SHP77 (cell line): ENCODE results near the gene SPNS2.

Experiments
- DNase-seq, 2 experiments: peaks; one replicate each; lab custom pipeline; 2025; lab: John Stamatoyannopoulos, UW

Gene SPNS2

GRCh38 chr17:4537451-4538235 lies 39.0 kb downstream of the SPNS2 start:
- DNase-seq = no peak

GRCh38 chr17:4538236-4539002 lies 39.7 kb downstream of the SPNS2 start:
- no peak for DNase-seq

DNA sequence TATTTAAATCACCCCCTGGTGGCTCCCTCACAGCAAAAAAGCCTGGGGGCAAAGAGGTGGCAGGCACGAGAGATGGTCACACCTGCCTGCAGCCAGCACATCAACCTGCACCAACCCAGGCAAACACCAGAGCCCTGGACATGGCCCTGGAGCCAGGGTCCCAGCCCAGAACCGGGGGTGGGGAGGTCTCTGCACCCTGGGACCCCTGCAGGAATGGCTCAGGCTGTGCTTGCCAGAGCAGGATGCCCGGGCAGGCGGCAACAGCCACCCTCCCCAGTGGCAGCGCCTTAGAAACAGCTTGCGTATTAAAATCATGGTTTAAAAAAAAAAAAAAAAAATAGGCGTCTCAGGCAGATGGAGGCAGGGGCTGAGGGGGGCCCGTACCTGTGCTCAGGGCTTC lies 40.3 kb downstream of the SPNS2 start:
- DNase-seq = no peak

DNA sequence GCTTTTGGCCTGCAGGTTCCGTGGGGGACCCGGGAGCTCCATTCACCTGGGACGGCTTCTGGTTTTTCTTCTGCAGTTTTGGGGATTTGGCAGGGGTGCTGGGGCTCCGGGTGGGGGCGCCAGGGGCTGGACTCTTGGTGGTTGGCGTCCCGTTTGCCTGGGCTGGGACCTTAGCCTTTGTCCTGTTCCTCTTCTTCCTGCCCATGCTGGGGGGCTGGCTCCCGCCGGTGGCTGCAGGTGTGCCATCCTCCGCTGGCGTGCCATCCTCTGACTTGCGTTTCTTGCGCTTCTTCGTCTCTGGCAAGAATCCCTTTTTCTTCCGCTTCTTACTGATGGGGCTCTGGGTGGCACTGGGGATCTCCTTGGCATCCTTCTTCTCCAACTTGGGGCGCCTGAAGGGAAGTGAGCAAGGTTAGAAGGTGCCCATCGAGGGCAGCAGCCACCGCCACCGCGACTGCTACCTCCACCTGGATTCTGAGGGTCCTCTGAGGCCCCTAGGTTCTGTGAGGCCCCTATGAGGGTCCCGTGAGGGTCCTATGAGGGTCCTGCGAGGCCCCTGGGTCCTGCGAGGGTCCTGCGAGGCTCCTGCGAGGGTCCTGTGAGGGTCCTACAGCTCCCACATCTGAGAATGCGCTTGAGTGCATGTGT lies 41.0 kb downstream of the SPNS2 start:
- no peak for DNase-seq

GRCh38 chr17:4540224-4540651 lies 41.6 kb downstream of the SPNS2 start:
- no peak for DNase-seq

DNA sequence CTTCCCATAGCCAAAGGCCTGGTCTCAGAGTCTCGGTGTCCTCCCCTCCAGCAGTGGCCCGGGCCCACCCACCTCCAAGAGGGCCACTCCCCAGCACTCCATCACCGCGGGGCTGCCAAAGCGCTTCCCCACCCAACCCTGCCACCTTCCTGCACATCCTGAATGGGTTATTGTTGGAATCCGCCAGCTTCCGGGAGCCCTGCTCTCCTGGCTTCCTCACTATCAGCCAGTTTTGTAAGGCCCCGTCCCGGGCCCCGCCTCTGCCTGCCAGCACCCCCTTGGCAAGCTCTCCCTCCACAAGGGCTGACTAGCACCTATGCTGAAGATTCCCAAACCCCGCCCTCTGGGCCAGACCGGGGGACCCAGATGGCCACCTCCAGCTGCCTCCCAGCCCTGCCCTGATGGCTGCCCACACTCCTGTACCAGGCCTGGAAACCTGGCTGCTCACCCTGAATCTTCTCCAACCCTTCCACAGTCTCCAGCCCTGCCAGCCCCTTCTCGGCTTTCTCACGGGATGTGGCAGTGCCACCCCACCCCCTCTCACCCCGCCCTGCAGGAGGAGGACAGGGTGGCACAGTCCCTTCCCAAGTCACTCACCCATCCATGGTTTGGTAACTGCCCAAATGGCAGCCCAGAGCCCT lies 42.1 kb downstream of the SPNS2 start:
- DNase-seq = no peak

- no peak for DNase-seq
Measured at GRCh38 chr17:4541328-4542002, 42.8 kb downstream of the SPNS2 start.

DNA sequence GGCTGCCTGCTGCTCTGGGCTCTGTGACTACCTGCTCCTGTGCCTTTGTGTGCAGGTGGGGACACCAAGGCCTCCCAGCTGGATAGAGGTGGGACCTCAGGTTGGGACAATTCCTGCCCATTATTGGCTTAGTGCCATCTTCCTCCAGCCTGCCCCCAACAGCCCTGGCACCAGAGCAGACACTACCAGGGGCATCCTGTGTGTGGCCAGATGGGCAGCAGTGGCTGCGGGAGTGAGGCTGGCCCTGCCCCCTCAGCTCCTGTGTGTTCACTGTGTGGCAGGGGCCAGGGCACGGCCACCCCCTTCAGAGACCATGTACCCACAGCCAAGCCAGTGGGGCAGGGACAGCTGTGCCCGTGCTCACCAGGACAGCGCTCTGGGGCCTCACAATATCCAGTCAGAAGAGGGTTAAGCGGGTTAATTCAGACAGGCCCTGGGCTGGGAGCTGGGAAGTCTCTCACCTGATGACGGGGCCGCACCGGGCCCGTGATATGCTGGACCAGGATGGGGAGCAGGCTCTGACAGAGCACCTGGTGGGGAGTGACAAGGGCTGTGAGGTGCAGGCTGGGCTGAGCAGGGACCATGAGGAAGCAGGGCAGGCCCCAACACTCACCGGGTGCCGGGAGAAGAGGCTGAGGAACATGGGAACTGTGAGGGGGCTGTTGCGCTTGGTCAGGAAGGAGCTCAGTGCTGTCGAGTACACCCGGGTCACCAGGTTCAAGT lies 43.5 kb downstream of the SPNS2 start:
- no peak for DNase-seq

GRCh38 chr17:4542726-4543191 lies 44.1 kb downstream of the SPNS2 start:
- DNase-seq = no peak

DNA sequence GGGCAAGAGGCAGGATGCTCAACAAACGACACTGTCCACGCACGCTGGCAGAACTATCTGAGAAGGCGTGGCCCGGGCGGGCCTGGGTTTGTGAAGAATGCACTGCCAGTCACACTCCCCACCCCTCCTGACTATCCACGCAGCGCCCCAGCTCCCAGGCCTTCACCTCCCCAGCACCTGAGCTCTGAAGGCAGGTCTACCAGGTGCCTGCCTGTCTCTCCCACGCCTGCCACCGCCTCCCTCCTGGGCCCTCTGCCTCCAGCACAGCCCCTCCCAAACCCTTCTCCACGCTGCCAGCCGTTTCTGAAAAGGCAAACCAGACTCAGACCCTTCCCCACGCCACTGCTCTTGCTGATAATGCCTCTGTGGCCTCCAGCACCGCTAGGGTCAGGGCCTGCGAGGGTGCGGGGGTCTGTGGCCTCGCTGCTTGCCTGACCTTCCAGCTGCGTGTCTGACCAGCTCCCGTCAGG lies 44.9 kb downstream of the SPNS2 start:
- DNase-seq = no peak

DNA sequence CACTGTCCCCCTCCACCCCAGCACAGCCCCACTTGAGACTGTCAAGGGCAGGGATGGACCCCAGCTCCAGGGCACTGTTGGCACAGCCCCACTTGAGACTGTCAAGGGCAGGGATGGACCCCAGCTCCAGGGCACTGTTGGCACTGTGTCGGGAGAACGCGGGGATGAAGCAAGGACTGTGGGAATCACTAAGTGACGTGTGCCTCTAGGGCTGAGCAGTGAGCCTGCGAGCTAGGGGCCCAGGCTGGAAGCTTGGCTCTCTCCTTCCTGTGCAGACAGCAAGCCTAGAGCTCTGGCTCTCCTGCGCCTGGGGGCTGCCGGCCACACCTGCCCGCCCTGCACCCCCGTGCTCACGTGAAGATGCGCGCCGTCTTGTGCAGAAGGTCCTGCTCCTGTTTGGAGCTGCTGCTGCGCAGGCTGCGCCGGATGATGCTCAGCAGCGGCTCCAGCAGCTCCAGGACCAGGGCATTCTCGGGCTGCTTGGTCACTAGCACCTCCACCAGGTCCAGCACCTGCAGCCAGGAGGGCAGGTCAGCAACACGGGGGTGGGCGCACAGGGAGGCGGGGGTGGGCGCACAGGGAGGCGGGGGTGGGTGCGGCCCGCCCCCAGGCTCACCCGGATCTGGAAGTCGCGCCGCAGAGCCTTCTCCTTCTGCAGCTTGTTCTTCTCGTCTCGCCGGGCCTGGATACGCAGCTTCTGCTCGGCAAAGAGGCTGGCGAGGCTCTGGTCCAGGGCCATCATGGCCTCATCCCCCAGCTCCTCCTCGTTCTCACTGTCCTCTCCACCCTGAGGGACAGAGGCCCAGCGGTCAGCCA lies 45.7 kb downstream of the SPNS2 start:
- no peak for DNase-seq

- DNase-seq = no peak
Measured at GRCh38 chr17:4544951-4545216, 46.2 kb downstream of the SPNS2 start.

DNA sequence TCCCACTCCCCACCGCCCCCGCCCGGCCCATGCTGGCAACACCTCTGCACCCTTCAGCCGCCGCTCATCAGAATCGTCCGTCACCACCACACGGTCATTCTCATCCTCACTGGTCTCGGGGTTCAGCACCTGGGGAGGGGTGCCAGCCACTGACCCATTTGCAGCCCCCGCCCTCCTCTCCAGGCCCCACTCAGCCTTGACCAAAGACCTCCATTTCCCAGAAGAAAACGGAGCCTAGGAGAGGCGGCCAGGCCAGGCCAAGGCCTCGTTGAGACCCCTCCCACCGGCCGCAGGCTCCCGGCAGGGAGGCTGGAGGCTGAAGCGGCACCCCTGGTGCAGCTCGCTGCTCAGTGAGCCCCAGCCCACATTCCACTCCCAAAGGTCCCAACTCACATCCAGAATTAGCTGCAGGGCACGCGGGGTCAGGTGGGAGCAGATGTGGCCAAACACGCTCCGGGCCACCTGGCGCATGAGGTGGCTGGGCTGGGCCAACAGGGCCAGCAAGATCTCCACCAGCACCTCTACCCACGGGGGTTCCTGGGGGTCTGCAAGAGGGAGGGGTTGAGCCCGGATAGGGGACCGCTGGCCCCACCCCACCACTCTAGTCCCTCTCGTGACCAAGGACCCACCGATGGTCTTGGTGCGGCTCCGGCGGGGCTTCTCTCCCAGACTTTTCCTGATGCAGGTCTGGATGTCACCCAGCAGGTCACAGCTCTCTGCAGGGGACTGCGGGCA lies 46.7 kb downstream of the SPNS2 start:
- DNase-seq = no peak

- DNase-seq = no peak
Measured at GRCh38 chr17:4547118-4547906, 48.6 kb downstream of the SPNS2 start.

GRCh38 chr17:4548061-4548461 lies 49.4 kb downstream of the SPNS2 start:
- no peak for DNase-seq

DNA sequence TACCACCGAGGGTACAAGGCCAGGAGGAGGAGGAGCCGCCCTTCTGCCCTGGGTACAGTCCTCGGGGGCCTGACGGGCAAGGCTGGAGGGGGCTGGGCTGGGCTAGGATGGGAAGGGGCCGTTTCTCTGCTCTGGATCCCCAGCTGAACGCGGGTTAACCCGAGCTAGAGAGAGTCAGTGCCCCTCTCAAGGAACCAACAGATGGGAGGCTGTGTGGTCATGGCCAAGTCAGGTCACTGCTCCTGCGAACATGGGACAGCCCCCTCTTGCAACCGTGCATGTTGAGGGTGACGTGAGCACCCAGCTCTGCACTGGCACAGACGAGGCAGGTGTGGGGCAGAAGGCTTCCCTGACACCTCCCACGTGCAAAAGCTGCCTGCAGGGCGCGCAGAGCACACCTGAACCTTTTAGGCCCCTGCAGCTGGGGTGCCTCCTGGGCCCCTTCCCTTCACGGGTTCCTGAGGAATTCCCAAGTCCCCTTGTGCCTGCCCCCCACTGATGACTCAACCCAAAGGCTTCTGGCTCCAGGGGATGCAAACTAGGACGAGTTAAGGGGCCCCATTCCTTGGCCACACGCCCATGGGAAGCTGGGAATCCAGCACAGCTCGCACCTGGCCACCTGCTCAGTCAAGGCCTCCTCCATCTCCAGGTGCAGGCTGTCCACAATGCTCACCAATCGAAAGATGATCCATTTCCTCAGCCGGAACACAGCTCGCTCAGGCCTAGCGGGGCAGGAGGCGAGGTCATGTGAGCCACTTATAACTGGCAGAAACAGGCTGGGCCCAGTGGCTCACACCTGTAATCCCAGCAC lies 50.2 kb downstream of the SPNS2 start:
- no peak for DNase-seq

- no peak for DNase-seq
Measured at GRCh38 chr17:4549781-4550533, 51.3 kb downstream of the SPNS2 start.
